Measurements from ENCODE around the gene ATXN1.

The ATXN1 gene

GRCh38 chr6:16697437-16698161, 63.7 kb downstream of the ATXN1 start:
- Histone ChIP-seq H3K27ac (no peak overlapping the region), H2AFZ (ENCODE audit: low read depth) (no peak overlapping the region), H3K36me3 (ENCODE audit: insufficient read depth) (no peaks in the 10 kb centered on the region), H3K9ac (no peak overlapping the region), H3K4me1 (ENCODE audit: low read depth, poor library complexity, severe bottlenecking) (peaks cover 9% of the 10 kb centered on the region), H3K27me3 (ENCODE audit: insufficient read depth, low read depth) (no peaks in the 10 kb centered on the region), H4K20me1 (ENCODE audit: insufficient read depth) (no peaks in the 10 kb centered on the region), H3K79me2 (ENCODE audit: insufficient read depth, low read depth) (0 out of 2 replicates have a peak, but pooled peaks cover 12% of the 10 kb centered on the region), H3K4me3 (IDR thresholded peaks at IDR 0.05; ENCODE audit: insufficient read depth, low read depth, low read length) (no peak overlapping the region), H3K4me2 (no peak overlapping the region)
- TF ChIP-seq, protein P1, sequence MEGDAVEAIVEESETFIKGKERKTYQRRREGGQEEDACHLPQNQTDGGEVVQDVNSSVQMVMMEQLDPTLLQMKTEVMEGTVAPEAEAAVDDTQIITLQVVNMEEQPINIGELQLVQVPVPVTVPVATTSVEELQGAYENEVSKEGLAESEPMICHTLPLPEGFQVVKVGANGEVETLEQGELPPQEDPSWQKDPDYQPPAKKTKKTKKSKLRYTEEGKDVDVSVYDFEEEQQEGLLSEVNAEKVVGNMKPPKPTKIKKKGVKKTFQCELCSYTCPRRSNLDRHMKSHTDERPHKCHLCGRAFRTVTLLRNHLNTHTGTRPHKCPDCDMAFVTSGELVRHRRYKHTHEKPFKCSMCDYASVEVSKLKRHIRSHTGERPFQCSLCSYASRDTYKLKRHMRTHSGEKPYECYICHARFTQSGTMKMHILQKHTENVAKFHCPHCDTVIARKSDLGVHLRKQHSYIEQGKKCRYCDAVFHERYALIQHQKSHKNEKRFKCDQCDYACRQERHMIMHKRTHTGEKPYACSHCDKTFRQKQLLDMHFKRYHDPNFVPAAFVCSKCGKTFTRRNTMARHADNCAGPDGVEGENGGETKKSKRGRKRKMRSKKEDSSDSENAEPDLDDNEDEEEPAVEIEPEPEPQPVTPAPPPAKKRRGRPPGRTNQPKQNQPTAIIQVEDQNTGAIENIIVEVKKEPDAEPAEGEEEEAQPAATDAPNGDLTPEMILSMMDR (conservative IDR thresholded peaks at IDR 0.05; ENCODE audit: low read depth, low read length), result no peak

- H3K4me1 ChIP-seq (ENCODE audit: low read depth, poor library complexity, severe bottlenecking), result peaks cover 20% of the 10 kb centered on the region
- TF ChIP-seq, protein P1 (conservative IDR thresholded peaks at IDR 0.05; ENCODE audit: low read depth, low read length), result no peak
- H4K20me1 ChIP-seq (ENCODE audit: insufficient read depth), result no peaks in the 10 kb centered on the region
- no peak overlapping the region for H3K4me3 ChIP-seq (IDR thresholded peaks at IDR 0.05; ENCODE audit: insufficient read depth, low read depth, low read length)
- H3K36me3 ChIP-seq (ENCODE audit: insufficient read depth), result no peaks in the 10 kb centered on the region
- H3K27ac ChIP-seq, result no peak overlapping the region
- H3K79me2 ChIP-seq (ENCODE audit: insufficient read depth, low read depth), result 0 out of 2 replicates have a peak, but pooled peaks cover 12% of the 10 kb centered on the region
- no peaks in the 10 kb centered on the region for H3K27me3 ChIP-seq (ENCODE audit: insufficient read depth, low read depth)
- no peak overlapping the region for H3K4me2 ChIP-seq
- H3K9ac ChIP-seq, result no peak overlapping the region
- no peak overlapping the region for H2AFZ ChIP-seq (ENCODE audit: low read depth)
These were observed 64.8 kb downstream of the ATXN1 start for GRCh38 chr6:16696496-16696895.

DNA sequence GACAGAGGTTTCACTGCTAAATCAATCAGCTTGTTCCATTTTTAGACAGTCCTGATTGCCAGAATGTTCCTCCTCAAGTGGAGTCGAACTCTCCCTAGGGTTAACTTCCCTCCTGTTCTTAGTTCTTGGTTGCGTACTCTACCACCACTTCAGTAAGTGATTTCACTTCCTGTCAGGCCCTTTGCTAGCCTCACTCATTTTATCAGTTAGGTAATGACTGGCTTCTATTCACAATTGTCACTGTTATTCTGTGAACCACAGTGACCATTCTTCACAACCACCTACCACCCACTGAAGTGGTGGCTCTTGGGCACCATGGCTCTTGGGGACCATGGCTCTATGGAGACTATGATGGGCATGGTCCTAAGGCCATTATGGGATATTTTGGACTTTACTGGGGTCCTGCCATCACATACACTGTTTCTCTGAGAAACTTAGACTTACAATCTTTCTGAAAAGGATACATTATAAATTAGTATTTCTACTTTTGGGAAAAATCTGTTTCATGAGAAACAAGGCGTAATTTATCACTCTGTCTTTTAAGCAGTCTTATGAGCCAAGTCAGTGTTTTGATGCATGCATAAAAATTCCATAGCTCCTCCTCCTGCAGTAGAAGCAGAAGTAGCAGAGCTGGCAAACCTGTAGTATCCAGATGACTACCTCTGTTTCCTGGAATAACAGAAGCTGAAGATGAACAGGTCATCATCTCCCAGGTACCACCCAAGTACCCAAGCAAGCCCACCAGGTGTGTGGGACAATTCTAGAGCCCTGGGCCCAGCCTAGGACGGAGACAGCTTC, 66.3 kb downstream of the ATXN1 start:
- Histone ChIP-seq H3K36me3 (ENCODE audit: insufficient read depth) (no peaks in the 10 kb centered on the region), H3K4me3 (IDR thresholded peaks at IDR 0.05; ENCODE audit: insufficient read depth, low read depth, low read length) (no peak overlapping the region), H3K4me1 (ENCODE audit: low read depth, poor library complexity, severe bottlenecking) (peaks cover 27% of the 10 kb centered on the region), H3K9ac (no peak overlapping the region), H3K79me2 (ENCODE audit: insufficient read depth, low read depth) (0 out of 2 replicates have a peak, but pooled peaks cover 8% of the 10 kb centered on the region), H3K4me2 (no peak overlapping the region), H3K27me3 (ENCODE audit: insufficient read depth, low read depth) (no peaks in the 10 kb centered on the region), H3K27ac (no peak overlapping the region), H2AFZ (ENCODE audit: low read depth) (no peak overlapping the region), H4K20me1 (ENCODE audit: insufficient read depth) (no peaks in the 10 kb centered on the region)
- TF ChIP-seq, protein P1 (conservative IDR thresholded peaks at IDR 0.05; ENCODE audit: low read depth, low read length), result no peak

- H3K4me2 ChIP-seq, result peak overlapping the region; percentile 27; the same call in 1 of the 2 replicates
- no peak overlapping the region for H3K4me3 ChIP-seq (IDR thresholded peaks at IDR 0.05; ENCODE audit: insufficient read depth, low read depth, low read length)
- no peaks in the 10 kb centered on the region for H3K27me3 ChIP-seq (ENCODE audit: insufficient read depth, low read depth)
- peaks cover 20% of the 10 kb centered on the region for H3K4me1 ChIP-seq (ENCODE audit: low read depth, poor library complexity, severe bottlenecking)
- no peak overlapping the region for H3K9ac ChIP-seq
- TF ChIP-seq, protein P1 (conservative IDR thresholded peaks at IDR 0.05; ENCODE audit: low read depth, low read length), result no peak
- no peak overlapping the region for H2AFZ ChIP-seq (ENCODE audit: low read depth)
- H3K36me3 ChIP-seq (ENCODE audit: insufficient read depth), result no peaks in the 10 kb centered on the region
- no peak overlapping the region for H3K27ac ChIP-seq
- H4K20me1 ChIP-seq (ENCODE audit: insufficient read depth), result no peaks in the 10 kb centered on the region
- H3K79me2 ChIP-seq (ENCODE audit: insufficient read depth, low read depth), result no peaks in the 10 kb centered on the region
These were observed 69.9 kb downstream of the ATXN1 start for GRCh38 chr6:16691324-16691723.

Measured in KMS-11 (cell line).